ENCODE data around the gene SPATS2.

GRCh38 chr12:49471557-49471956 lies 104.3 kb downstream of the SPATS2 start:
- no peak for TF ChIP-seq EP300 (IDR thresholded peaks at IDR 0.05; ENCODE audit: borderline replicate concordance)
- no peak for TF ChIP-seq USF1 (IDR thresholded peaks at IDR 0.05)
- no peak for TF ChIP-seq RAD21 (IDR thresholded peaks at IDR 0.05; ENCODE audit: low read depth)
- TF ChIP-seq ZBTB7A (IDR thresholded peaks at IDR 0.05; ENCODE audit: low read depth) = no peak
- no peak for TF ChIP-seq YY1 (IDR thresholded peaks at IDR 0.05; ENCODE audit: low read depth)
- TF ChIP-seq, protein P1, sequence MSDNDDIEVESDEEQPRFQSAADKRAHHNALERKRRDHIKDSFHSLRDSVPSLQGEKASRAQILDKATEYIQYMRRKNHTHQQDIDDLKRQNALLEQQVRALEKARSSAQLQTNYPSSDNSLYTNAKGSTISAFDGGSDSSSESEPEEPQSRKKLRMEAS (IDR thresholded peaks at IDR 0.05) = no peak
- no peak for TF ChIP-seq FOXM1 (IDR thresholded peaks at IDR 0.05; ENCODE audit: borderline replicate concordance, low read depth)
- no peak for TF ChIP-seq TAF1 (IDR thresholded peaks at IDR 0.05; ENCODE audit: low read depth)
- TF ChIP-seq TCF12 (IDR thresholded peaks at IDR 0.05; ENCODE audit: low read depth) = no peak
- TF ChIP-seq, protein P2, sequence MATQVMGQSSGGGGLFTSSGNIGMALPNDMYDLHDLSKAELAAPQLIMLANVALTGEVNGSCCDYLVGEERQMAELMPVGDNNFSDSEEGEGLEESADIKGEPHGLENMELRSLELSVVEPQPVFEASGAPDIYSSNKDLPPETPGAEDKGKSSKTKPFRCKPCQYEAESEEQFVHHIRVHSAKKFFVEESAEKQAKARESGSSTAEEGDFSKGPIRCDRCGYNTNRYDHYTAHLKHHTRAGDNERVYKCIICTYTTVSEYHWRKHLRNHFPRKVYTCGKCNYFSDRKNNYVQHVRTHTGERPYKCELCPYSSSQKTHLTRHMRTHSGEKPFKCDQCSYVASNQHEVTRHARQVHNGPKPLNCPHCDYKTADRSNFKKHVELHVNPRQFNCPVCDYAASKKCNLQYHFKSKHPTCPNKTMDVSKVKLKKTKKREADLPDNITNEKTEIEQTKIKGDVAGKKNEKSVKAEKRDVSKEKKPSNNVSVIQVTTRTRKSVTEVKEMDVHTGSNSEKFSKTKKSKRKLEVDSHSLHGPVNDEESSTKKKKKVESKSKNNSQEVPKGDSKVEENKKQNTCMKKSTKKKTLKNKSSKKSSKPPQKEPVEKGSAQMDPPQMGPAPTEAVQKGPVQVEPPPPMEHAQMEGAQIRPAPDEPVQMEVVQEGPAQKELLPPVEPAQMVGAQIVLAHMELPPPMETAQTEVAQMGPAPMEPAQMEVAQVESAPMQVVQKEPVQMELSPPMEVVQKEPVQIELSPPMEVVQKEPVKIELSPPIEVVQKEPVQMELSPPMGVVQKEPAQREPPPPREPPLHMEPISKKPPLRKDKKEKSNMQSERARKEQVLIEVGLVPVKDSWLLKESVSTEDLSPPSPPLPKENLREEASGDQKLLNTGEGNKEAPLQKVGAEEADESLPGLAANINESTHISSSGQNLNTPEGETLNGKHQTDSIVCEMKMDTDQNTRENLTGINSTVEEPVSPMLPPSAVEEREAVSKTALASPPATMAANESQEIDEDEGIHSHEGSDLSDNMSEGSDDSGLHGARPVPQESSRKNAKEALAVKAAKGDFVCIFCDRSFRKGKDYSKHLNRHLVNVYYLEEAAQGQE (IDR thresholded peaks at IDR 0.05; ENCODE audit: low read depth) = no peak
- no peak for TF ChIP-seq CREB1 (IDR thresholded peaks at IDR 0.05; ENCODE audit: low read depth)
- no peak for TF ChIP-seq EGR1 (IDR thresholded peaks at IDR 0.05)
- no peak for TF ChIP-seq TEAD4 (IDR thresholded peaks at IDR 0.05)

Data from Ishikawa (cell line).